Hepatocyte (in vitro differentiated cells): ENCODE results near the gene SORCS2. TPM values are rescaled to one million over a fixed set of nuclear protein-coding genes. Genes with fewer than 3 reads are reported as not detected.

Source experiments
- DNase-seq: peaks from one replicate; pipeline ENCODE4 v3.0.0-alpha.2; 2016; ENCODE audit warnings: low spot score
- H2AFZ ChIP-seq: fragments of 200-600 bp; sonication (generic); 2 replicates; pipeline ENCODE4 v1.6.0; 2016; ENCODE audit warnings: antibody characterized with exemption, mild to moderate bottlenecking
- H3K27ac ChIP-seq: fragments of 200-600 bp; sonication (generic); 2 replicates; pipeline ENCODE4 v1.5.1; 2016; ENCODE audit warnings: mild to moderate bottlenecking
- H3K27me3 ChIP-seq: fragments of 200-600 bp; sonication (generic); 2 replicates; pipeline ENCODE4 v1.6.1; 2016
- H3K36me3 ChIP-seq: fragments of 200-600 bp; sonication (generic); replicated peaks from 2 replicates; pipeline ENCODE4 v1.5.1; 2016; ENCODE audit warnings: low read depth; ENCODE audit not compliant: insufficient read depth
- H3K4me1 ChIP-seq: fragments of 200-600 bp; sonication (generic); 2 replicates; pipeline ENCODE4 v1.5.1; 2016; ENCODE audit warnings: mild to moderate bottlenecking, moderate library complexity; ENCODE audit not compliant: insufficient read depth
- H3K4me2 ChIP-seq: fragments of 200-600 bp; sonication (generic); 2 replicates; pipeline ENCODE4 v1.6.0; 2016
- H3K4me3 ChIP-seq: fragments of 200-600 bp; sonication (generic); 2 replicates; pipeline ENCODE4 v1.5.1; 2016; ENCODE audit warnings: mild to moderate bottlenecking
- H3K79me2 ChIP-seq: fragments of 200-600 bp; sonication (generic); 2 replicates; pipeline ENCODE4 v1.6.0; 2017; ENCODE audit warnings: mild to moderate bottlenecking
- H3K9me2 ChIP-seq: fragments of 200-600 bp; sonication (generic); replicated peaks from 2 replicates; pipeline ENCODE4 v1.6.0; 2017; ENCODE audit warnings: mild to moderate bottlenecking; ENCODE audit not compliant: insufficient read depth
- H3K9me3 ChIP-seq: fragments of 200-600 bp; sonication (generic); 2 replicates; pipeline ENCODE4 v1.5.1; 2016; ENCODE audit warnings: low read depth, mild to moderate bottlenecking
- H4K20me1 ChIP-seq: fragments of 200-600 bp; sonication (generic); 2 replicates; pipeline ENCODE4 v1.6.0; 2016; ENCODE audit warnings: mild to moderate bottlenecking; ENCODE audit not compliant: insufficient read depth, poor library complexity, severe bottlenecking
- EZH2 ChIP-seq: fragments of 200-600 bp; sonication (generic); IDR thresholded peaks from 2 replicates; pipeline ENCODE4 v1.6.1; 2016; ENCODE audit warnings: antibody characterized with exemption, mild to moderate bottlenecking, borderline replicate concordance
- EZH2phosphoT487 ChIP-seq: fragments of 200-600 bp; sonication (generic); IDR thresholded peaks from one replicate; pipeline ENCODE4 v1.6.1; 2018; ENCODE audit warnings: antibody characterized with exemption, mild to moderate bottlenecking, low read depth, moderate library complexity; ENCODE audit not compliant: unreplicated experiment, severe bottlenecking
- WGBS: methylation state at CpG from one replicate; pipeline ENCODE4 v1.1.6; 2016; ENCODE audit warnings: low lambda C conversion rate; ENCODE audit errors: missing lambda C conversion rate; 5-methylcytosine and 5-hydroxymethylcytosine counted together
- polyA plus RNA-seq: library from polyadenylated mRNA; unstranded; fragments of >200 nt; fragmentation: Nextera tagmentation; extraction: Ambion mirVana; gene quantifications from 2 replicates; pipeline ENCODE4 v1.2.1, GENCODE V29; 2016
- total RNA-seq: library from RNA; depleted of rRNA; stranded (reverse); fragments of >200 nt; gene quantifications from 2 replicates; pipeline ENCODE4 v1.2.3, GENCODE V29; 2014
- TF ChIP-seq, protein P1 (sequence below): fragments of 200-600 bp; sonication (generic); IDR thresholded peaks from 2 replicates; pipeline ENCODE4 v1.5.1; 2016; ENCODE audit warnings: antibody characterized with exemption, mild to moderate bottlenecking; ENCODE audit not compliant: poor library complexity

Gene SORCS2
- total and polyA plus RNA-seq, 2 experiments from 2014 or later = 1.6 to 4.8 TPM

DNA sequence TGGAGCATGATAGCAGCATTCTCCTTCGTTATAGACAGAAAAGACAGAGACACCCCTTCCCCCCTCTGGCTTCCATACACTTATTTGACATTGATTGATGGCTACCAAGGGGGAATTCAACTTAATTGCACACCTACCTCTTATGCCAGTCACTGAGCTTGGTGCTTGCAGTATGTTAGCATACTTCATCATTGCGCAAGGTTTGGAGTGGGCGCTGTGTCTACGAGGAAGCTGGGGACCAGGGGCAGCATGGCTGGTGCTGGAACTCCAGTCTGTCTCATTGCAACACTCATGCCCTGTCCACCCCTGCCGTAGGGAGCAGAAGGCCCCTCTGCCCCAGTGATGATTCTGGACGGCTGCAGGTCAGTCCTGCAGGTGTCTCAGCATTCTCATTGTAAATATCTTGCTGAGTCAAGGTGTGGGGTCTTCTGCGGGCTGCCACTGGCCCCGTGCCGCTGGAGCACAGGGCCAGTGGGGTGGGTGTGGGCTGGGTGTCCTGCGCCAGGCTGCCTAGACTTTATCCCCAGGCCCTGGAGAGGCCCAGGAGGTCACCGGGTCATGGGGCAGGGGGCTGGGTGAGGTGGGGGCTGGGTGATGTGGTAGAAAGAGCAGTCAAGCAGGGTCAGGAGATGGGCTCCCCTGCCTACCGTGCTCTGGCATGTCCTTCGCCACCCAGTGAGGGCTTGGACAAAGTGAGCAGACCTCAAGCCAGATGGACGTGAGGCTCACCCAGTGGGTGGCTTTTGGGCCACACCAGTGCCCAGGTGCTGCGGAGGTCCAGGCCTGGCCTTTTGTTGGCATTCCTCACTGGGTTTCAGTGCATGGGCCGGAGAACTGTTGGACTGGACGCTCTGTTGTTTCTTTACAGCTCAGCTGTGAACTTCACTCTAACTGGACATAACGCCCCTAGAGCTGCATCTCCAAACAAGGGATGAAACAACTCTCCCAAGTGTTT lies 156.9 kb downstream of the SORCS2 start:
- H2AFZ ChIP-seq = no peak overlapping the region
- TF ChIP-seq EZH2phosphoT487 (no peak), EZH2 (no peak)
- TF ChIP-seq, protein P1, sequence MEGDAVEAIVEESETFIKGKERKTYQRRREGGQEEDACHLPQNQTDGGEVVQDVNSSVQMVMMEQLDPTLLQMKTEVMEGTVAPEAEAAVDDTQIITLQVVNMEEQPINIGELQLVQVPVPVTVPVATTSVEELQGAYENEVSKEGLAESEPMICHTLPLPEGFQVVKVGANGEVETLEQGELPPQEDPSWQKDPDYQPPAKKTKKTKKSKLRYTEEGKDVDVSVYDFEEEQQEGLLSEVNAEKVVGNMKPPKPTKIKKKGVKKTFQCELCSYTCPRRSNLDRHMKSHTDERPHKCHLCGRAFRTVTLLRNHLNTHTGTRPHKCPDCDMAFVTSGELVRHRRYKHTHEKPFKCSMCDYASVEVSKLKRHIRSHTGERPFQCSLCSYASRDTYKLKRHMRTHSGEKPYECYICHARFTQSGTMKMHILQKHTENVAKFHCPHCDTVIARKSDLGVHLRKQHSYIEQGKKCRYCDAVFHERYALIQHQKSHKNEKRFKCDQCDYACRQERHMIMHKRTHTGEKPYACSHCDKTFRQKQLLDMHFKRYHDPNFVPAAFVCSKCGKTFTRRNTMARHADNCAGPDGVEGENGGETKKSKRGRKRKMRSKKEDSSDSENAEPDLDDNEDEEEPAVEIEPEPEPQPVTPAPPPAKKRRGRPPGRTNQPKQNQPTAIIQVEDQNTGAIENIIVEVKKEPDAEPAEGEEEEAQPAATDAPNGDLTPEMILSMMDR = no peak
- no peak overlapping the region for H3K4me2 ChIP-seq
- H3K27me3 ChIP-seq = no peaks in the 10 kb centered on the region
- 87% methylated on average over 18 of the region's 18 CpGs for WGBS
- no peak overlapping the region for H3K27ac ChIP-seq
- no peaks in the 10 kb centered on the region for H3K9me2 ChIP-seq
- no peaks in the 10 kb centered on the region for H3K9me3 ChIP-seq
- no peak overlapping the region for H3K4me3 ChIP-seq
- H3K79me2 ChIP-seq = no peaks in the 10 kb centered on the region
- H3K4me1 ChIP-seq = no peaks in the 10 kb centered on the region
- no peak for DNase-seq
- no peaks in the 10 kb centered on the region for H3K36me3 ChIP-seq
- no peaks in the 10 kb centered on the region for H4K20me1 ChIP-seq

DNA sequence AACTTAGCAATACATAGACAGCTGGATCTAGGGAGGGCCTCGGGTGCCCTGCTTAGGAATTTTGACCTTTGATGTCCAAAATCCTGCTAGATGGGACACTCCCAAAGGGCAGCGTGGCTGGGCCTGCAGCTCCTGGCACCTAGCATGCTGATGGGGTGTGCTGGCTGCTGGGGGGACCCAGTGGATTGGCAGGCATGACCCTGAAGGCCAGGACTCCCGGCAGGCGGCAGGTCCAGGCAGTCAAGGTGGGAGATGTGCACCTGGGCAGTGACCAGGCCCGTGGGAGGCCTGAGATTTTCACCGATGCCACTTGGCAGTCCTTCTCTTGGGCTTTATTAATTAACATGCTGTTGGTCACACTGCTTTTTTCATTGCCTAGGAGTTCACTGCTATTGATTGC lies 158.1 kb downstream of the SORCS2 start:
- DNase-seq = no peak
- H2AFZ ChIP-seq = no peak overlapping the region
- no peak overlapping the region for H3K4me2 ChIP-seq
- H3K4me1 ChIP-seq = no peaks in the 10 kb centered on the region
- H3K36me3 ChIP-seq = no peaks in the 10 kb centered on the region
- H3K27me3 ChIP-seq = no peaks in the 10 kb centered on the region
- TF ChIP-seq EZH2phosphoT487 (no peak), EZH2 (no peak)
- TF ChIP-seq, protein P1 = no peak
- H4K20me1 ChIP-seq = no peaks in the 10 kb centered on the region
- no peaks in the 10 kb centered on the region for H3K79me2 ChIP-seq
- H3K9me2 ChIP-seq = no peaks in the 10 kb centered on the region
- H3K9me3 ChIP-seq = no peaks in the 10 kb centered on the region
- no peak overlapping the region for H3K27ac ChIP-seq
- no peak overlapping the region for H3K4me3 ChIP-seq
- WGBS = 88% methylated on average over 6 of the region's 6 CpGs

DNA sequence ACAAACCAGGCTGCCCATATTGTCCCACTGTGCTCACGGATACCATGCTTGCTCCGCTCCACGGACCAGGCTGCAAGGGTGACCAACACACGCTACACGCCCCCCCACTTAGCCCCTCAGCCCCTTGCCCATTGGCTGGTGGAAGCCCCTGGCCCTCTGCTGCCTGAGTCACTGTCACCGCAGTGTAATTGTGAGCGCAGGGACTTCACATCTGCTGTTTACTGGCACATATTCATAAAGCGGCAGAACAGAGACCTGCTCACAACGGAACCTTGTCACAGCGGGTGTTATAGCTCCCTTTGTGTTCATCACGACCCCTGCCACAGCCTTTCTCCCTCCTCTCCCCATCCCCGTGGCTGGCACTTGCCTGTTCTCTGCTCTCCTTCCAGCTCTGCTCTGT lies 158.7 kb downstream of the SORCS2 start:
- H3K9me2 ChIP-seq = no peaks in the 10 kb centered on the region
- H4K20me1 ChIP-seq = no peaks in the 10 kb centered on the region
- no peak overlapping the region for H2AFZ ChIP-seq
- no peaks in the 10 kb centered on the region for H3K36me3 ChIP-seq
- H3K4me2 ChIP-seq = no peak overlapping the region
- no peak overlapping the region for H3K4me3 ChIP-seq
- no peak for DNase-seq
- H3K79me2 ChIP-seq = no peaks in the 10 kb centered on the region
- H3K27me3 ChIP-seq = no peaks in the 10 kb centered on the region
- H3K27ac ChIP-seq = no peak overlapping the region
- 83% methylated on average over 12 of the region's 12 CpGs for WGBS
- H3K4me1 ChIP-seq = no peaks in the 10 kb centered on the region
- H3K9me3 ChIP-seq = no peaks in the 10 kb centered on the region
- TF ChIP-seq, protein P1 = no peak
- no peak for TF ChIP-seq EZH2
- TF ChIP-seq EZH2phosphoT487 = no peak
